ENCODE measurements around the gene KIAA0513. TPM values are rescaled to one million over a fixed set of nuclear protein-coding genes. Genes with fewer than 3 reads are reported as not detected.

The KIAA0513 gene
- total and polyA plus RNA-seq, 2 of the 13 experiments (the other 11 are each of a cell fraction or from before 2014, with no cell fraction given) = 1.8 TPM

GRCh38 chr16:85113168-85113733, 85.7 kb downstream of the KIAA0513 start:
- CTCF ChIA-PET (ENCODE audit: low intra/inter-chr PET ratio, low total read pairs) = no interaction called here
- POLR2A ChIA-PET = no interaction called here
- no peak overlapping the region for H3K4me3 ChIP-seq (replicated peaks in 1 of 3; ENCODE audit: insufficient read depth in 1 of 3, low read depth in 2 of 3, low read length in 3 of 3)
- TF ChIP-seq KDM1A (CRISPR knock-in tag; IDR thresholded peaks at IDR 0.05) (0 out of 2 replicates have a peak, but pooled peaks have one; percentile 16), ZMYM3 (CRISPR knock-in tag; IDR thresholded peaks at IDR 0.05) (peak; percentile 49), MAX (IDR thresholded peaks at IDR 0.05) (no peak), ZNF768 (CRISPR knock-in tag; IDR thresholded peaks at IDR 0.05) (peak; percentile 95)
- H4K20me1 ChIP-seq (ENCODE audit: insufficient read depth, low read length) = no peaks in the 10 kb centered on the region
- H2AFZ ChIP-seq (ENCODE audit: low read length) = no peak overlapping the region
- no peak for FAIRE-seq
- no peaks in the 10 kb centered on the region for H3K9me3 ChIP-seq (ENCODE audit: low read length)
- H3K4me1 ChIP-seq (ENCODE audit: insufficient read depth, low read length) = peaks cover 14% of the 10 kb centered on the region
- intact Hi-C loops (cut with micrococcal nuclease; ENCODE audit: unreplicated experiment) (no loop called here), in situ Hi-C loops (cut with HindIII; ENCODE audit: extremely low pct_ligation_motif_present, low pct_unique_long_range_greater_than_20kb) (no loop called here)
- H3K4me2 ChIP-seq (ENCODE audit: low read depth, low read length) = no peak overlapping the region
- no TSS peak for BruUV-seq (replicated peaks)
- no peak for DNase-seq (ENCODE audit: low spot score)
- H3K9ac ChIP-seq (ENCODE audit: insufficient read depth, low read depth, low read length) = no peak overlapping the region
- H3K36me3 ChIP-seq (replicated peaks in 1 of 2; ENCODE audit: control insufficient read depth in 1 of 2, insufficient read depth in 2 of 2, low read length in 2 of 2) = no peaks in the 10 kb centered on the region
- H3K27ac ChIP-seq (ENCODE audit: extremely low read length, insufficient read depth, low read length) = no peak overlapping the region
- peaks cover 15 to 62% of the 10 kb centered on the region in 2 experiments for H3K27me3 ChIP-seq (ENCODE audit: control insufficient read depth in 1 of 2, insufficient read depth in 2 of 2, low read length in 2 of 2)
- WGBS (ENCODE audit: low lambda C conversion rate) = 64% methylated on average over 11 of the region's 14 CpGs
- no peaks in the 10 kb centered on the region for H3K79me2 ChIP-seq (ENCODE audit: insufficient read depth, low read length)
- ATAC-seq = no peak

GRCh38 chr16:85113913-85114312, 86.3 kb downstream of the KIAA0513 start:
- H4K20me1 ChIP-seq (ENCODE audit: insufficient read depth, low read length) = no peaks in the 10 kb centered on the region
- no peak overlapping the region for H3K9ac ChIP-seq (ENCODE audit: insufficient read depth, low read depth, low read length)
- no peak for DNase-seq (ENCODE audit: low spot score)
- peaks cover 15 to 56% of the 10 kb centered on the region in 2 experiments for H3K27me3 ChIP-seq (ENCODE audit: control insufficient read depth in 1 of 2, insufficient read depth in 2 of 2, low read length in 2 of 2)
- 35% methylated on average over 10 of the region's 14 CpGs for WGBS (ENCODE audit: low lambda C conversion rate)
- BruUV-seq (replicated peaks) = no TSS peak
- intact Hi-C loops (cut with micrococcal nuclease; ENCODE audit: unreplicated experiment) = loop anchor here (2.0 kb wide), 1 partner anchor 131 kb away; no protein-coding TSS in a partner anchor
- H3K4me1 ChIP-seq (ENCODE audit: insufficient read depth, low read length) = peaks cover 14% of the 10 kb centered on the region
- H2AFZ ChIP-seq (ENCODE audit: low read length) = no peak overlapping the region
- H3K36me3 ChIP-seq (replicated peaks in 1 of 2; ENCODE audit: control insufficient read depth in 1 of 2, insufficient read depth in 2 of 2, low read length in 2 of 2) = no peaks in the 10 kb centered on the region
- ChIA-PET CTCF (ENCODE audit: low intra/inter-chr PET ratio, low total read pairs) (interaction anchor here (1.8 kb wide), 1 partner anchor 140 kb away, joined by 6 read pairs; no protein-coding TSS in a partner anchor), POLR2A (interaction anchor here (1.5 to 1.6 kb wide), 3 partner anchors 28 to 45 kb away, joined by 4 to 16 read pairs (median 4); no protein-coding TSS in a partner anchor)
- H3K4me2 ChIP-seq (ENCODE audit: low read depth, low read length) = no peak overlapping the region
- H3K9me3 ChIP-seq (ENCODE audit: low read length) = no peaks in the 10 kb centered on the region
- TF ChIP-seq RXRA (CRISPR knock-in tag; IDR thresholded peaks at IDR 0.05) (0 out of 2 replicates have a peak, but pooled peaks have one; percentile 19), ZNF432 (CRISPR knock-in tag; IDR thresholded peaks at IDR 0.05; ENCODE audit: borderline replicate concordance) (no peak), ZNF263 (CRISPR knock-in tag; IDR thresholded peaks at IDR 0.05) (peak; percentile 63)
- no peak overlapping the region for H3K27ac ChIP-seq (ENCODE audit: extremely low read length, insufficient read depth, low read length)
- ATAC-seq = no peak; the same call in 2 of the 3 replicates
- no peaks in the 10 kb centered on the region for H3K79me2 ChIP-seq (ENCODE audit: insufficient read depth, low read length)
- in situ Hi-C loops (cut with HindIII; ENCODE audit: extremely low pct_ligation_motif_present, low pct_unique_long_range_greater_than_20kb) = no loop called here
- no peak overlapping the region for H3K4me3 ChIP-seq (replicated peaks in 1 of 3; ENCODE audit: insufficient read depth in 1 of 3, low read depth in 2 of 3, low read length in 3 of 3)
- no peak for FAIRE-seq

Measured in HepG2 (cell line).